GM23248 (cell line): ENCODE results near the gene NTNG2. TPM values are rescaled to one million over a fixed set of nuclear protein-coding genes. Genes with fewer than 3 reads are reported as not detected.

Source experiments
- DNase-seq: peaks from one replicate; pipeline ENCODE4 v3.0.0-alpha.2; 2015
- H2AFZ ChIP-seq: fragments of 200-600 bp; sonication (generic); 2 replicates; pipeline ENCODE4 v1.6.1; 2016; ENCODE audit warnings: antibody characterized with exemption
- H3F3A ChIP-seq: fragments of 200-600 bp; sonication (generic); 2 replicates; pipeline ENCODE4 v1.6.1; 2016; ENCODE audit warnings: mild to moderate bottlenecking, antibody characterized with exemption, mixed run types; ENCODE audit not compliant: insufficient read depth
- H3K27ac ChIP-seq: fragments of 200-600 bp; sonication (generic); 2 replicates; pipeline ENCODE4 v1.5.1; 2016; ENCODE audit warnings: mild to moderate bottlenecking
- H3K27me3 ChIP-seq: fragments of 200-600 bp; sonication (generic); replicated peaks from 2 replicates; pipeline ENCODE4 v1.6.1; 2016; ENCODE audit warnings: mild to moderate bottlenecking; ENCODE audit not compliant: insufficient read depth
- H3K36me3 ChIP-seq: fragments of 200-600 bp; sonication (generic); 2 replicates; pipeline ENCODE4 v1.6.1; 2016; ENCODE audit warnings: low read depth, mild to moderate bottlenecking
- H3K4me1 ChIP-seq: fragments of 200-600 bp; sonication (generic); 2 replicates; pipeline ENCODE4 v1.6.1; 2016; ENCODE audit warnings: mild to moderate bottlenecking; ENCODE audit not compliant: insufficient read depth
- H3K4me2 ChIP-seq: fragments of 200-600 bp; sonication (generic); one replicate; pipeline ENCODE4 v1.6.1; 2016; ENCODE audit warnings: mild to moderate bottlenecking; ENCODE audit not compliant: unreplicated experiment
- H3K4me3 ChIP-seq: fragments of 200-600 bp; sonication (generic); 2 replicates; pipeline ENCODE4 v1.5.1; 2016; ENCODE audit warnings: mild to moderate bottlenecking
- H3K79me2 ChIP-seq: fragments of 200-600 bp; sonication (generic); 2 replicates; pipeline ENCODE4 v1.6.1; 2016; ENCODE audit warnings: mild to moderate bottlenecking; ENCODE audit not compliant: insufficient read depth
- H3K9ac ChIP-seq: fragments of 200-600 bp; sonication (generic); 2 replicates; pipeline ENCODE4 v1.6.1; 2016; ENCODE audit warnings: mild to moderate bottlenecking
- H3K9me2 ChIP-seq: fragments of 200-600 bp; sonication (generic); 2 replicates; pipeline ENCODE4 v1.6.1; 2016; ENCODE audit warnings: mixed run types, mild to moderate bottlenecking, moderate library complexity; ENCODE audit not compliant: insufficient read depth
- H3K9me3 ChIP-seq: fragments of 200-600 bp; sonication (generic); one replicate; pipeline ENCODE4 v1.6.1; 2017; ENCODE audit warnings: low read depth
- H4K20me1 ChIP-seq: fragments of 200-600 bp; sonication (generic); 2 replicates; pipeline ENCODE4 v1.6.0; 2016; ENCODE audit not compliant: insufficient read depth
- EZH2 ChIP-seq: fragments of 200-600 bp; sonication (generic); IDR thresholded peaks from 2 replicates; pipeline ENCODE4 v1.6.1; 2018; ENCODE audit warnings: antibody characterized with exemption, mild to moderate bottlenecking; ENCODE audit not compliant: insufficient read depth, poor library complexity, severe bottlenecking
- EZH2phosphoT487 ChIP-seq: fragments of 200-600 bp; sonication (generic); IDR thresholded peaks from 2 replicates; pipeline ENCODE4 v1.6.1; 2018; ENCODE audit warnings: antibody characterized with exemption, moderate library complexity, mild to moderate bottlenecking, low read depth; ENCODE audit not compliant: insufficient read depth
- WGBS, 2 experiments: methylation state at CpG; one replicate each; pipeline ENCODE4 v1.1.6; 2015 to 2017; ENCODE audit warnings: low lambda C conversion rate in 2 of 2, low coverage in 1 of 2; ENCODE audit errors: missing lambda C conversion rate in 2 of 2; 5-methylcytosine and 5-hydroxymethylcytosine counted together
- in situ Hi-C: fragments of 300-500 bp; cut with MboI; formaldehyde crosslinking; loops from 2 replicates; pipeline ENCODE4 v1.15.0; 2020
- polyA plus RNA-seq: library from polyadenylated mRNA; unstranded; fragments of >200 nt; fragmentation: Nextera tagmentation; extraction: Ambion mirVana; gene quantifications from 2 replicates; pipeline ENCODE4 v1.2.1, GENCODE V29; 2016
- total RNA-seq: library from RNA; depleted of rRNA; stranded (reverse); fragments of >200 nt; shearing (Covaris generic); gene quantifications from 2 replicates; pipeline ENCODE4 v1.2.3, GENCODE V29; 2014

The NTNG2 gene
- total and polyA plus RNA-seq, 2 experiments from 2014 or later: 0.13 to 1.5 TPM

GRCh38 chr9:132146575-132146974, 15.3 kb upstream of the NTNG2 start:
- in situ Hi-C loops: no loop called here
- H3K9me2 ChIP-seq: no peaks in the 10 kb centered on the region
- H3K9me3 ChIP-seq: no peaks in the 10 kb centered on the region
- H3K79me2 ChIP-seq: no peaks in the 10 kb centered on the region
- H3K9ac ChIP-seq: no peak overlapping the region
- 78 to 85% methylated on average over 13 of the region's 13 CpGs for WGBS, 2 experiments
- no peaks in the 10 kb centered on the region for H4K20me1 ChIP-seq
- no peaks in the 10 kb centered on the region for H3F3A ChIP-seq
- no peaks in the 10 kb centered on the region for H3K36me3 ChIP-seq
- H3K4me1 ChIP-seq: no peaks in the 10 kb centered on the region; the same call in 1 of the 2 replicates
- no peak overlapping the region for H3K4me3 ChIP-seq
- H2AFZ ChIP-seq: no peak overlapping the region
- peaks cover 50% of the 10 kb centered on the region for H3K27me3 ChIP-seq
- H3K27ac ChIP-seq: no peak overlapping the region
- no peak for DNase-seq
- no peak overlapping the region for H3K4me2 ChIP-seq
- TF ChIP-seq EZH2 (no peak), EZH2phosphoT487 (no peak)

DNA sequence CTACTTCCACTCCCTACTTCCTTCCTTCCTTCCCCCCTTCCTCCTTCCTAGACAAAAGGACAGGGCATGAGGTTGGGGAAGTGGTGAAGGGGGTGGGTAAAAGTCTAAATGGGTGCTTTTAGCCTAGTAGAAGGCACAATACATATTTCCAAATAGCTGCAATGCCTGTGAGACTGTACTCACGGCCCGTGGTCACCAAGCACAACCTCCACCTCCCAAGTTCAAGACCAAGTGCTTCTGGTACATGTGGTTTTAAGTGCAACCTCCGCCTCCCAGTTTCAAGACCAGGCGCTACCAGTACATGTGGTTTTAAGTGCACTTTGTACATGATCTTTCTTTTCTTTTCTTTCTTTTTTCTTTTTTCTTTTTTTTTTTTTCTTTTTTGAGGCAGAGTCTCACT, 14.5 kb upstream of the NTNG2 start:
- H3K27me3 ChIP-seq: peaks cover 51% of the 10 kb centered on the region
- H3K4me3 ChIP-seq: no peak overlapping the region
- DNase-seq: no peak
- no peaks in the 10 kb centered on the region for H3K36me3 ChIP-seq
- 71 to 81% methylated on average over 4 of the region's 4 CpGs for WGBS, 2 experiments
- H3K27ac ChIP-seq: no peak overlapping the region
- TF ChIP-seq EZH2: no peak
- no peak for TF ChIP-seq EZH2phosphoT487
- no peaks in the 10 kb centered on the region for H3K4me1 ChIP-seq
- no peak overlapping the region for H2AFZ ChIP-seq
- H3K79me2 ChIP-seq: no peaks in the 10 kb centered on the region
- no peaks in the 10 kb centered on the region for H4K20me1 ChIP-seq
- H3F3A ChIP-seq: no peaks in the 10 kb centered on the region
- H3K9me3 ChIP-seq: no peaks in the 10 kb centered on the region
- H3K9me2 ChIP-seq: no peaks in the 10 kb centered on the region
- H3K4me2 ChIP-seq: no peak overlapping the region
- in situ Hi-C loops: no loop called here
- no peak overlapping the region for H3K9ac ChIP-seq

GRCh38 chr9:132147839-132148238, 14.0 kb upstream of the NTNG2 start:
- Histone ChIP-seq H3K4me2 (no peak overlapping the region), H3K27ac (no peak overlapping the region), H3K36me3 (no peaks in the 10 kb centered on the region), H3K4me3 (no peak overlapping the region), H3K4me1 (no peaks in the 10 kb centered on the region), H3K9ac (no peak overlapping the region), H3K79me2 (no peaks in the 10 kb centered on the region), H3K27me3 (peaks cover 51% of the 10 kb centered on the region), H3K9me3 (no peaks in the 10 kb centered on the region), H2AFZ (no peak overlapping the region), H3K9me2 (no peaks in the 10 kb centered on the region), H3F3A (no peaks in the 10 kb centered on the region), H4K20me1 (no peaks in the 10 kb centered on the region)
- TF ChIP-seq EZH2 (no peak), EZH2phosphoT487 (no peak)
- 73 to 76% methylated on average over 8 of the region's 8 CpGs for WGBS, 2 experiments
- in situ Hi-C loops: no loop called here
- no peak for DNase-seq

DNA sequence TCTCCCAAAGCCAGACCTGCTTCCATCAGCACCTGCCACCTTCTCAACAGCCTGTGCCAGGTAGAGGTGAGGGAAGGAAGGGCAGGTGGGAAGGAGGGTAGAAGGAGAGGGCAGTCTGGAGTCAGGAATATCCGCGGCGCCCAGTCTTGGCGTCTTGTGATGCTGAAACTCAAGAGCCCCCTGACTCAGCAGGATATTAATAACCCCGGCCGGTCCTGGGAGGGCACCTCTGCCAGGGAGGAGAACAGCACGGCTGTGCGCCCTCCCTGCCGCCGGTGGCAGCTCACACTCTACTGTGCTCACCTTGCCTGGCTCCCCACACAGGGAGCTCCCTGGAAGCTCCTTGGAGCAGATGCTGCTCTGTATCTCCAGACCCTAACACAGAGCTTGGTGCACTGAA, 11.6 kb upstream of the NTNG2 start:
- Histone ChIP-seq H3K9me3 (no peaks in the 10 kb centered on the region), H3F3A (no peaks in the 10 kb centered on the region), H3K4me3 (no peak overlapping the region), H3K36me3 (no peaks in the 10 kb centered on the region), H3K4me2 (no peak overlapping the region), H3K9ac (no peak overlapping the region), H3K9me2 (no peaks in the 10 kb centered on the region), H3K79me2 (no peaks in the 10 kb centered on the region), H2AFZ (no peak overlapping the region), H3K27me3 (peaks cover 66% of the 10 kb centered on the region), H3K27ac (no peak overlapping the region), H4K20me1 (no peaks in the 10 kb centered on the region), H3K4me1 (no peaks in the 10 kb centered on the region)
- in situ Hi-C loops: no loop called here
- no peak for DNase-seq
- TF ChIP-seq EZH2: no peak
- TF ChIP-seq EZH2phosphoT487: no peak
- WGBS, 2 experiments: 49 to 71% methylated on average over 10 of the region's 10 CpGs

GRCh38 chr9:132151118-132151517, 10.7 kb upstream of the NTNG2 start:
- H3K27me3 ChIP-seq: peaks cover 71% of the 10 kb centered on the region

More at GRCh38 chr9:132151118-132151517, 10.7 kb upstream of the NTNG2 start:
- H2AFZ ChIP-seq: no peak overlapping the region
- DNase-seq: no peak
- no peak overlapping the region for H3K4me3 ChIP-seq
- H3K4me1 ChIP-seq: no peaks in the 10 kb centered on the region
- no peaks in the 10 kb centered on the region for H3K79me2 ChIP-seq
- no peaks in the 10 kb centered on the region for H3K9me2 ChIP-seq
- H3K9me3 ChIP-seq: no peaks in the 10 kb centered on the region
- in situ Hi-C loops: no loop called here
- H3F3A ChIP-seq: no peaks in the 10 kb centered on the region
- TF ChIP-seq EZH2phosphoT487 (no peak), EZH2 (no peak)
- H3K36me3 ChIP-seq: no peaks in the 10 kb centered on the region
- H3K9ac ChIP-seq: no peak overlapping the region
- no peaks in the 10 kb centered on the region for H4K20me1 ChIP-seq
- no peak overlapping the region for H3K4me2 ChIP-seq
- 28 to 53% methylated on average over 4 of the region's 4 CpGs for WGBS, 2 experiments
- H3K27ac ChIP-seq: no peak overlapping the region
